Activated B cell treated with CpG ODN at 0.5 μM for 24 hours (primary cell): ENCODE data around the gene EPS15. TPM values are rescaled to one million over a fixed set of nuclear protein-coding genes. Genes with fewer than 3 reads are reported as not detected.

Experiments used
- ATAC-seq: fragments of 200-7000 bp; cut with Tn5 transposase; one replicate; pipeline ENCODE4 v1.10.0; 2021; ENCODE audit warnings: low read depth, mild to moderate bottlenecking, moderate library complexity
- CTCF ChIA-PET: fragments of 350-600 bp; sonication (Branson Sonifier 250); formaldehyde crosslinking; loops from one replicate; lab custom pipeline; 2021; ENCODE audit warnings: antibody characterized with exemption; lab: Charles Lee
- POLR2A ChIA-PET: fragments of 350-600 bp; sonication (Branson Sonifier 250); formaldehyde crosslinking; loops from one replicate; lab custom pipeline; 2021; ENCODE audit warnings: antibody characterized with exemption; lab: Charles Lee
- DNase-seq: peaks from one replicate; pipeline ENCODE4 v3.0.0; 2022
- H3K27ac Mint-ChIP-seq: one replicate; pipeline ENCODE4 v1.8.0; 2020; ENCODE audit warnings: mixed read lengths
- H3K27me3 Mint-ChIP-seq: one replicate; pipeline ENCODE4 v1.8.0; 2021; ENCODE audit warnings: mixed read lengths
- H3K36me3 Mint-ChIP-seq: one replicate; pipeline ENCODE4 v1.8.0; 2021; ENCODE audit warnings: low read depth, mixed read lengths
- H3K4me1 Mint-ChIP-seq: one replicate; pipeline ENCODE4 v1.8.0; 2021; ENCODE audit warnings: mixed read lengths
- H3K4me3 Mint-ChIP-seq: one replicate; pipeline ENCODE4 v1.8.0; 2020; ENCODE audit warnings: mild to moderate bottlenecking, mixed read lengths
- H3K9me3 Mint-ChIP-seq: one replicate; pipeline ENCODE4 v1.8.0; 2020; ENCODE audit warnings: mixed read lengths
- CTCF ChIP-seq: fragments of 200-600 bp; IDR thresholded peaks from one replicate; pipeline ENCODE4 v1.8.0; 2022; ENCODE audit warnings: antibody characterized with exemption, mild to moderate bottlenecking
- intact Hi-C: fragments of 100-400 bp; cut with micrococcal nuclease; formaldehyde crosslinking; loops from one replicate; pipeline ENCODE4 v1.15.1; 2024
- total RNA-seq: library from RNA; stranded (reverse); gene quantifications from 2 replicates; pipeline ENCODE4 v1.2.3, GENCODE V29; 2022

EPS15 gene
- total RNA-seq, 1 donor from 2014 or later = 150 TPM

- H3K9me3 Mint-ChIP-seq = no peaks in the 10 kb centered on the region
- no peak for TF ChIP-seq CTCF
- H3K4me1 Mint-ChIP-seq = peaks cover 14% of the 10 kb centered on the region
- intact Hi-C loops = no loop called here
- no peak overlapping the region for H3K4me3 Mint-ChIP-seq
- H3K36me3 Mint-ChIP-seq = no peaks in the 10 kb centered on the region
- DNase-seq (no peak), ATAC-seq (no peak)
- H3K27me3 Mint-ChIP-seq = no peaks in the 10 kb centered on the region
- ChIA-PET CTCF (interaction anchor here (1.1 kb wide), 1 partner anchor 16 kb away, joined by 3 read pairs; no protein-coding TSS in a partner anchor), POLR2A (no interaction called here)
- H3K27ac Mint-ChIP-seq = no peak overlapping the region
These were observed 205.7 kb downstream of the EPS15 start for GRCh38 chr1:51313268-51313852.

- H3K36me3 Mint-ChIP-seq = no peaks in the 10 kb centered on the region
- no peaks in the 10 kb centered on the region for H3K27me3 Mint-ChIP-seq
- ChIA-PET CTCF (no interaction called here), POLR2A (no interaction called here)
- TF ChIP-seq CTCF = no peak
- H3K4me1 Mint-ChIP-seq = peaks cover 14% of the 10 kb centered on the region
- H3K4me3 Mint-ChIP-seq = no peak overlapping the region
- no peak for DNase-seq
- no peak overlapping the region for H3K27ac Mint-ChIP-seq
- no peaks in the 10 kb centered on the region for H3K9me3 Mint-ChIP-seq
- intact Hi-C loops = no loop called here
- no peak for ATAC-seq
These were observed 206.3 kb downstream of the EPS15 start for GRCh38 chr1:51312718-51313117.

GRCh38 chr1:51311826-51312225 is 207.2 kb downstream of the EPS15 start:
- H3K9me3 Mint-ChIP-seq = no peaks in the 10 kb centered on the region
- no peaks in the 10 kb centered on the region for H3K36me3 Mint-ChIP-seq
- ChIA-PET POLR2A (no interaction called here), CTCF (no interaction called here)
- H3K27ac Mint-ChIP-seq = no peak overlapping the region
- no peak for TF ChIP-seq CTCF
- H3K27me3 Mint-ChIP-seq = no peaks in the 10 kb centered on the region
- ATAC-seq = no peak
- H3K4me1 Mint-ChIP-seq = peaks cover 14% of the 10 kb centered on the region
- intact Hi-C loops = no loop called here
- no peak for DNase-seq
- no peak overlapping the region for H3K4me3 Mint-ChIP-seq

GRCh38 chr1:51310871-51311613 is 208.0 kb downstream of the EPS15 start:
- no peak for TF ChIP-seq CTCF
- Mint-ChIP-seq H3K36me3 (no peaks in the 10 kb centered on the region), H3K4me1 (peaks cover 14% of the 10 kb centered on the region), H3K9me3 (no peaks in the 10 kb centered on the region), H3K27me3 (no peaks in the 10 kb centered on the region), H3K4me3 (no peak overlapping the region), H3K27ac (no peak overlapping the region)
- intact Hi-C loops = no loop called here
- peak; percentile 21 for ATAC-seq
- ChIA-PET POLR2A (no interaction called here), CTCF (no interaction called here)
- no peak for DNase-seq

GRCh38 chr1:51309291-51309690 is 209.8 kb downstream of the EPS15 start:
- peaks cover 14% of the 10 kb centered on the region for H3K4me1 Mint-ChIP-seq
- intact Hi-C loops = no loop called here
- ChIA-PET CTCF (no interaction called here), POLR2A (no interaction called here)
- DNase-seq = no peak
- no peak overlapping the region for H3K4me3 Mint-ChIP-seq
- TF ChIP-seq CTCF = no peak
- ATAC-seq = no peak
- no peaks in the 10 kb centered on the region for H3K27me3 Mint-ChIP-seq
- H3K36me3 Mint-ChIP-seq = no peaks in the 10 kb centered on the region
- H3K9me3 Mint-ChIP-seq = no peaks in the 10 kb centered on the region
- no peak overlapping the region for H3K27ac Mint-ChIP-seq
